Omental fat pad (tissue), 4 donors: ENCODE measurements around the gene KLHL6. TPM values are rescaled to one million over a fixed set of nuclear protein-coding genes. Genes with fewer than 3 reads are reported as not detected.

ENCODE experiments used
- ATAC-seq: fragments of 150-250 bp; one replicate; pipeline ENCODE4 v1.9.1; 2016; ENCODE audit warnings: mild to moderate bottlenecking, moderate library complexity; ENCODE audit not compliant: low FRiP score
- DNase-seq: peaks from one replicate; pipeline ENCODE4 v3.0.0-alpha.2; 2019; ENCODE audit warnings: low spot score
- CTCF ChIP-seq, 3 donors: fragments of 450-650 bp; IDR thresholded peaks; one replicate each; pipeline ENCODE4 v1.5.1; 2016 to 2017; ENCODE audit warnings: antibody characterized with exemption in 3 of 3, mild to moderate bottlenecking in 3 of 3, moderate library complexity in 2 of 3
- total RNA-seq, 4 donors: library from RNA; depleted of rRNA; stranded (reverse); fragments of >200 nt; gene quantifications; one replicate each; pipeline ENCODE4 v1.1.0, GENCODE V29; 2016

The KLHL6 gene
- total RNA-seq, 4 donors from 2014 or later, result 3.0 to 21.5 (median 6.5) TPM

- DNase-seq, result no peak
- no peak for ATAC-seq
- no peak for TF ChIP-seq CTCF (IDR thresholded peaks at IDR 0.05)
Observed at GRCh38 chr3:183564046-183564445, 8.5 kb upstream of the KLHL6 start.

- ATAC-seq, result no peak
- DNase-seq, result no peak
- no peak for TF ChIP-seq CTCF (IDR thresholded peaks at IDR 0.05)
Observed at GRCh38 chr3:183563536-183563874, 8.0 kb upstream of the KLHL6 start.

- DNase-seq, result no peak
- no peak for ATAC-seq
- TF ChIP-seq CTCF (IDR thresholded peaks at IDR 0.05), result no peak
Observed at GRCh38 chr3:183560607-183561006, 5.1 kb upstream of the KLHL6 start.

- DNase-seq (no peak), ATAC-seq (no peak)
- TF ChIP-seq CTCF (IDR thresholded peaks at IDR 0.05), result no peak
Observed at GRCh38 chr3:183558495-183558894, 3.0 kb upstream of the KLHL6 start.

- DNase-seq (no peak), ATAC-seq (no peak)
- no peak for TF ChIP-seq CTCF (IDR thresholded peaks at IDR 0.05)
Observed at GRCh38 chr3:183556722-183557121, 1.2 kb upstream of the KLHL6 start.

- ATAC-seq (no peak), DNase-seq (no peak)
- no peak for TF ChIP-seq CTCF (IDR thresholded peaks at IDR 0.05)
Observed at GRCh38 chr3:183554377-183554776, 1.1 kb downstream of the KLHL6 start.

- no peak for TF ChIP-seq CTCF (IDR thresholded peaks at IDR 0.05)
- DNase-seq, result no peak
- ATAC-seq, result no peak
Observed at GRCh38 chr3:183553334-183554026, 2.0 kb downstream of the KLHL6 start.
